HepG2 (cell line): ENCODE data around the gene ASB16. TPM values are rescaled to one million over a fixed set of nuclear protein-coding genes. Genes with fewer than 3 reads are reported as not detected.

Experiments used
- ATF7-NPFF ChIP-seq: sonication (generic); formaldehyde crosslinking; IDR thresholded peaks from 2 replicates; pipeline ENCODE4 v1.8.1; 2023; ENCODE audit warnings: mild to moderate bottlenecking, low read depth, missing genetic modification reagents, moderate library complexity
- FUBP1 ChIP-seq: sonication (generic); formaldehyde crosslinking; IDR thresholded peaks from 2 replicates; pipeline ENCODE4 v1.5.1; 2020; ENCODE audit warnings: missing genetic modification reagents, mild to moderate bottlenecking, borderline replicate concordance
- HOMEZ ChIP-seq: IDR thresholded peaks from 2 replicates; pipeline ENCODE4 v1.6.1; 2016; ENCODE audit warnings: low read depth
- MIER3 ChIP-seq: IDR thresholded peaks from 2 replicates; pipeline ENCODE4 v1.6.1; 2016; ENCODE audit warnings: missing compliant biosample characterization, borderline replicate concordance
- MTF2 ChIP-seq: sonication (generic); formaldehyde crosslinking; IDR thresholded peaks from 2 replicates; pipeline ENCODE4 v1.5.0; 2020; ENCODE audit warnings: missing genetic modification reagents, borderline replicate concordance
- MYC ChIP-seq: sonication (generic); formaldehyde crosslinking; IDR thresholded peaks from 2 replicates; pipeline ENCODE4 v1.9.0; 2021; ENCODE audit warnings: missing genetic modification reagents, borderline replicate concordance
- RORA ChIP-seq: sonication (generic); formaldehyde crosslinking; IDR thresholded peaks from 2 replicates; pipeline ENCODE4 v1.5.0; 2020; ENCODE audit warnings: mild to moderate bottlenecking, missing genetic modification reagents, moderate library complexity
- TAF1 ChIP-seq: sonication (generic); formaldehyde crosslinking; IDR thresholded peaks from 2 replicates; pipeline ENCODE4 v1.4.0; 2020; ENCODE audit warnings: missing genetic modification reagents
- TBP ChIP-seq: sonication (generic); formaldehyde crosslinking; IDR thresholded peaks from 2 replicates; pipeline ENCODE4 v1.5.0; 2020; ENCODE audit warnings: missing genetic modification reagents
- TOPORS ChIP-seq: sonication (generic); formaldehyde crosslinking; IDR thresholded peaks from 2 replicates; pipeline ENCODE4 v1.8.0; 2023; ENCODE audit warnings: mild to moderate bottlenecking, missing genetic modification reagents
- ZBTB3 ChIP-seq: sonication (generic); formaldehyde crosslinking; IDR thresholded peaks from 2 replicates; pipeline ENCODE4 v1.4.0; 2020; ENCODE audit warnings: low read depth, mild to moderate bottlenecking, moderate library complexity, missing genetic modification reagents, borderline replicate concordance
- ZNF337 ChIP-seq: sonication (generic); formaldehyde crosslinking; IDR thresholded peaks from 2 replicates; pipeline ENCODE4 v1.5.1; 2020; ENCODE audit warnings: missing genetic modification reagents, low read depth, mild to moderate bottlenecking, borderline replicate concordance
- ZNF501 ChIP-seq: sonication (generic); formaldehyde crosslinking; IDR thresholded peaks from 2 replicates; pipeline ENCODE4 v1.5.1; 2020; ENCODE audit warnings: mild to moderate bottlenecking, moderate library complexity, missing genetic modification reagents
- ZNF577 ChIP-seq: sonication (generic); formaldehyde crosslinking; IDR thresholded peaks from 2 replicates; pipeline ENCODE4 v1.4.0; 2020; ENCODE audit warnings: mild to moderate bottlenecking, low read depth, missing genetic modification reagents, borderline replicate concordance
- ZNF773 ChIP-seq: sonication (generic); formaldehyde crosslinking; IDR thresholded peaks from 2 replicates; pipeline ENCODE4 v1.4.0; 2020; ENCODE audit warnings: missing genetic modification reagents, borderline replicate concordance
- ZSCAN31 ChIP-seq: sonication (generic); formaldehyde crosslinking; IDR thresholded peaks from 2 replicates; pipeline ENCODE4 v1.5.0; 2020; ENCODE audit warnings: low read depth, mild to moderate bottlenecking, missing genetic modification reagents
- polyA plus RNA-seq, 8 experiments: library from polyadenylated mRNA; depleted of rRNA in 3 of 8; stranded (reverse) in 7 of 8; unstranded in 1 of 8; fragments of >200 nt; fragmentation: Illumina TruSeq in 4 of 8; extraction: Trizol in 4 of 8; gene quantifications; 2 replicates each; pipeline versions ENCODE4 v1.2.1 to v1.2.3, GENCODE V29; 2011 to 2016; ENCODE audit warnings: low read depth in 4 of 8, missing spikeins in 1 of 8, mixed read lengths in 1 of 8; ENCODE audit not compliant: insufficient read depth in 1 of 8
- total RNA-seq, 5 experiments: library from RNA; depleted of rRNA; stranded (reverse); fragments of >200 nt; fragmentation: Illumina TruSeq; extraction: Trizol; gene quantifications; 2 replicates each; pipeline ENCODE4 v1.2.3, GENCODE V29; 2016; ENCODE audit warnings: low read depth in 1 of 5
- TF ChIP-seq, protein P1 (sequence below): sonication (generic); formaldehyde crosslinking; IDR thresholded peaks from 2 replicates; pipeline ENCODE4 v1.4.0; 2020; ENCODE audit warnings: missing genetic modification reagents
- TF ChIP-seq, protein P2 (sequence below): sonication (generic); formaldehyde crosslinking; IDR thresholded peaks from 2 replicates; pipeline ENCODE4 v1.9.0; 2021; ENCODE audit warnings: missing genetic modification reagents, mild to moderate bottlenecking, borderline replicate concordance
- TF ChIP-seq, protein P3 (sequence below): sonication (generic); formaldehyde crosslinking; IDR thresholded peaks from 2 replicates; pipeline ENCODE4 v1.5.0; 2020; ENCODE audit warnings: missing genetic modification reagents
- TF ChIP-seq, protein P4 (sequence below): sonication (generic); formaldehyde crosslinking; IDR thresholded peaks from 2 replicates; pipeline ENCODE4 v1.5.1; 2020; ENCODE audit warnings: mild to moderate bottlenecking, missing genetic modification reagents, moderate library complexity

ASB16 gene
- total and polyA plus RNA-seq, 2 of the 13 experiments (the other 11 are each of a cell fraction or from before 2014, with no cell fraction given): 0.07 TPM; not detected in 1

- TF ChIP-seq HOMEZ (peak; percentile 25; the same call in 1 of the 2 replicates), ZBTB3 (CRISPR knock-in tag) (peak; percentile 36; the same call in 1 of the 2 replicates), ZNF773 (CRISPR knock-in tag) (no peak), ATF7-NPFF (peak; percentile 76; the same call in 1 of the 2 replicates), RORA (CRISPR knock-in tag) (no peak), MYC (CRISPR knock-in tag) (peak; percentile 69; the same call in 1 of the 2 replicates), ZNF337 (0 out of 2 replicates have a peak, but pooled peaks have one; percentile 0), TOPORS (CRISPR knock-in tag) (no peak), TBP (no peak), FUBP1 (CRISPR knock-in tag) (no peak; the same call in 1 of the 2 replicates), ZNF501 (peak; percentile 88; the same call in 1 of the 2 replicates), ZNF577 (no peak; the same call in 1 of the 2 replicates), MIER3 (CRISPR knock-in tag) (peak; percentile 37; the same call in 1 of the 2 replicates), ZSCAN31 (CRISPR knock-in tag) (peak; percentile 77), TAF1 (CRISPR knock-in tag) (peak; percentile 50; the same call in 1 of the 2 replicates), MTF2 (CRISPR knock-in tag) (no peak)
- TF ChIP-seq, protein P1, sequence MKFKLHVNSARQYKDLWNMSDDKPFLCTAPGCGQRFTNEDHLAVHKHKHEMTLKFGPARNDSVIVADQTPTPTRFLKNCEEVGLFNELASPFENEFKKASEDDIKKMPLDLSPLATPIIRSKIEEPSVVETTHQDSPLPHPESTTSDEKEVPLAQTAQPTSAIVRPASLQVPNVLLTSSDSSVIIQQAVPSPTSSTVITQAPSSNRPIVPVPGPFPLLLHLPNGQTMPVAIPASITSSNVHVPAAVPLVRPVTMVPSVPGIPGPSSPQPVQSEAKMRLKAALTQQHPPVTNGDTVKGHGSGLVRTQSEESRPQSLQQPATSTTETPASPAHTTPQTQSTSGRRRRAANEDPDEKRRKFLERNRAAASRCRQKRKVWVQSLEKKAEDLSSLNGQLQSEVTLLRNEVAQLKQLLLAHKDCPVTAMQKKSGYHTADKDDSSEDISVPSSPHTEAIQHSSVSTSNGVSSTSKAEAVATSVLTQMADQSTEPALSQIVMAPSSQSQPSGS (CRISPR knock-in tag): peak; percentile 61
- TF ChIP-seq, protein P2, sequence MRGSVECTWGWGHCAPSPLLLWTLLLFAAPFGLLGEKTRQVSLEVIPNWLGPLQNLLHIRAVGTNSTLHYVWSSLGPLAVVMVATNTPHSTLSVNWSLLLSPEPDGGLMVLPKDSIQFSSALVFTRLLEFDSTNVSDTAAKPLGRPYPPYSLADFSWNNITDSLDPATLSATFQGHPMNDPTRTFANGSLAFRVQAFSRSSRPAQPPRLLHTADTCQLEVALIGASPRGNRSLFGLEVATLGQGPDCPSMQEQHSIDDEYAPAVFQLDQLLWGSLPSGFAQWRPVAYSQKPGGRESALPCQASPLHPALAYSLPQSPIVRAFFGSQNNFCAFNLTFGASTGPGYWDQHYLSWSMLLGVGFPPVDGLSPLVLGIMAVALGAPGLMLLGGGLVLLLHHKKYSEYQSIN (CRISPR knock-in tag): no peak
- TF ChIP-seq, protein P3, sequence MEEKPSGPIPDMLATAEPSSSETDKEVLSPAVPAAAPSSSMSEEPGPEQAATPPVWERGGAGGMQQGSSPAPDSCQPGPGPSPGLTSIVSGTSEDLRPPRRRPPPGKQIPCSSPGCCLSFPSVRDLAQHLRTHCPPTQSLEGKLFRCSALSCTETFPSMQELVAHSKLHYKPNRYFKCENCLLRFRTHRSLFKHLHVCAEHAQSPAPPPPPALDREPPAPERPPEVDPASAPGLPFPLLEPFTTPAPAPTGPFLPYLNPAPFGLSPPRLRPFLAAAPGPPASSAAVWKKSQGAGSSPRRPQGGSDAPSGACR (CRISPR knock-in tag): no peak; the same call in 1 of the 2 replicates
- TF ChIP-seq, protein P4, sequence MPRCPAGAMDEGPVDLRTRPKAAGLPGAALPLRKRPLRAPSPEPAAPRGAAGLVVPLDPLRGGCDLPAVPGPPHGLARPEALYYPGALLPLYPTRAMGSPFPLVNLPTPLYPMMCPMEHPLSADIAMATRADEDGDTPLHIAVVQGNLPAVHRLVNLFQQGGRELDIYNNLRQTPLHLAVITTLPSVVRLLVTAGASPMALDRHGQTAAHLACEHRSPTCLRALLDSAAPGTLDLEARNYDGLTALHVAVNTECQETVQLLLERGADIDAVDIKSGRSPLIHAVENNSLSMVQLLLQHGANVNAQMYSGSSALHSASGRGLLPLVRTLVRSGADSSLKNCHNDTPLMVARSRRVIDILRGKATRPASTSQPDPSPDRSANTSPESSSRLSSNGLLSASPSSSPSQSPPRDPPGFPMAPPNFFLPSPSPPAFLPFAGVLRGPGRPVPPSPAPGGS (CRISPR knock-in tag): no peak; the same call in 1 of the 2 replicates
Observed at GRCh38 chr17:44123356-44124117, 47.0 kb upstream of the ASB16 start, which contains the start of gene HDAC5 (continued).
